Left lung (tissue), 10 donors: ENCODE data around the gene PHF12. TPM values are rescaled to one million over a fixed set of nuclear protein-coding genes. Genes with fewer than 3 reads are reported as not detected.
"Not testable (repeated sequence)": the region's sequence is repeated elsewhere in the genome, so short reads cannot be mapped to it uniquely, and the experiment has no call there.

Experiments used
- ATAC-seq: fragments of 200-7000 bp; cut with Tn5 transposase; one replicate; pipeline ENCODE4 v1.9.1; 2020; ENCODE audit warnings: moderate library complexity
- DNase-seq, 4 donors: peaks; one replicate each; pipeline ENCODE4 v3.0.0-alpha.2; 2013 to 2020
- H3K27ac ChIP-seq, 2 donors: fragments of 200-600 bp; sonication (generic) in 1 of 2; one replicate each; pipeline versions ENCODE4 v1.5.0 to v1.8.0; 2020 to 2021
- H3K27me3 ChIP-seq, 2 donors: fragments of 200-600 bp; sonication (generic) in 1 of 2; one replicate each; pipeline versions ENCODE4 v1.5.0 to v1.8.0; 2020 to 2021
- H3K36me3 ChIP-seq, 2 donors: fragments of 200-600 bp; sonication (generic) in 1 of 2; one replicate each; pipeline versions ENCODE4 v1.5.0 to v1.8.0; 2020 to 2021
- H3K4me1 ChIP-seq, 2 donors: fragments of 200-600 bp; one replicate each; pipeline ENCODE4 v1.8.0; 2021
- H3K4me3 ChIP-seq, 2 donors: fragments of 200-600 bp; sonication (generic) in 1 of 2; one replicate each; pipeline versions ENCODE4 v1.5.0 to v1.8.0; 2020 to 2021; ENCODE audit warnings: mild to moderate bottlenecking in 1 of 2
- H3K9me3 ChIP-seq, 2 donors: fragments of 200-600 bp; sonication (generic) in 1 of 2; one replicate each; pipeline versions ENCODE4 v1.5.0 to v1.8.0; 2020 to 2021
- intact Hi-C, 2 donors: fragments of 100-400 bp; cut with DNase I; formaldehyde crosslinking; loops; one replicate each; pipeline versions ENCODE4 v1.11.2 to v1.14.2; 2022
- polyA plus RNA-seq, 6 donors: library from polyadenylated mRNA; unstranded; fragments of 120-200 nt; gene quantifications; one replicate each; pipeline ENCODE4 v1.2.1, GENCODE V29; 2013; ENCODE audit not compliant: insufficient read length in 6 of 6
- total RNA-seq, 2 donors: library from RNA; stranded (reverse); fragmentation: NEBNext Ultra II Directional; extraction: Animal tissue kit (Norgen Biotek cat#: 25700); gene quantifications; one replicate each; pipeline ENCODE4 v1.2.1, GENCODE V29; 2021
- TF ChIP-seq, protein P1 (sequence below), 2 donors: fragments of 200-600 bp; sonication (generic) in 1 of 2; IDR thresholded peaks; one replicate each; pipeline versions ENCODE4 v1.5.0 to v1.8.0; 2021; ENCODE audit warnings: antibody characterized with exemption in 2 of 2
- donor health status: DM: no; HTN: yes; CAD: no.
- donor health status: DM: no; HTN: no; CAD: no.

The PHF12 gene
- total and polyA plus RNA-seq, 8 donors: 32.1 to 68.7 (median 56.0) TPM

DNA sequence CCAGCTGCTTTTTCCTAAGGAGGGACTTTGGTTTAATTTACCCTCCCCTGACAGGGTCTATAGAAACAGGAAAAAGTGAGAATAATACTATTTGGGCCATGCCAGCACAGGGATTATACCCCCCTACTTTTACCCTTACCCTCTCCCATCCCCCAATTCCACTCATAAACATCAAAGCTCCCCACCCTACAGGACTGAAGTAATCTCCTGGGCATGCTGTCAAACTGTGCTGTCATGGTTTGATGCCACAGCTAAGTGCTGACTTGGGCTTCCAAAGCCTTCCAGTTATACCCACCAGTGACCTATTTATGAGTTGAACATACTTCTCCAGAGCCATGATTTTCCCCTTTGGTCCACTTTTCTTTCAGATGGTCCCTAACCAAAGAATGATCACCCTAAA is 12.8 kb downstream of the PHF12 start:
- intact Hi-C loops: no loop called here
- H3K9me3 ChIP-seq: no peaks in the 10 kb centered on the region
- DNase-seq (no peak), ATAC-seq (peak; percentile 19)
- H3K4me1 ChIP-seq: peaks cover 20 to 78% of the 10 kb centered on the region in 2 donors
- H3K27me3 ChIP-seq: no peaks in the 10 kb centered on the region
- TF ChIP-seq, protein P1, sequence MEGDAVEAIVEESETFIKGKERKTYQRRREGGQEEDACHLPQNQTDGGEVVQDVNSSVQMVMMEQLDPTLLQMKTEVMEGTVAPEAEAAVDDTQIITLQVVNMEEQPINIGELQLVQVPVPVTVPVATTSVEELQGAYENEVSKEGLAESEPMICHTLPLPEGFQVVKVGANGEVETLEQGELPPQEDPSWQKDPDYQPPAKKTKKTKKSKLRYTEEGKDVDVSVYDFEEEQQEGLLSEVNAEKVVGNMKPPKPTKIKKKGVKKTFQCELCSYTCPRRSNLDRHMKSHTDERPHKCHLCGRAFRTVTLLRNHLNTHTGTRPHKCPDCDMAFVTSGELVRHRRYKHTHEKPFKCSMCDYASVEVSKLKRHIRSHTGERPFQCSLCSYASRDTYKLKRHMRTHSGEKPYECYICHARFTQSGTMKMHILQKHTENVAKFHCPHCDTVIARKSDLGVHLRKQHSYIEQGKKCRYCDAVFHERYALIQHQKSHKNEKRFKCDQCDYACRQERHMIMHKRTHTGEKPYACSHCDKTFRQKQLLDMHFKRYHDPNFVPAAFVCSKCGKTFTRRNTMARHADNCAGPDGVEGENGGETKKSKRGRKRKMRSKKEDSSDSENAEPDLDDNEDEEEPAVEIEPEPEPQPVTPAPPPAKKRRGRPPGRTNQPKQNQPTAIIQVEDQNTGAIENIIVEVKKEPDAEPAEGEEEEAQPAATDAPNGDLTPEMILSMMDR (IDR thresholded peaks at IDR 0.05): no peak
- no peak overlapping the region for H3K4me3 ChIP-seq
- peak overlapping the region; percentile 48 to 76 for H3K27ac ChIP-seq
- H3K36me3 ChIP-seq: peaks cover 0 to 5% of the 10 kb centered on the region in 2 donors

DNA sequence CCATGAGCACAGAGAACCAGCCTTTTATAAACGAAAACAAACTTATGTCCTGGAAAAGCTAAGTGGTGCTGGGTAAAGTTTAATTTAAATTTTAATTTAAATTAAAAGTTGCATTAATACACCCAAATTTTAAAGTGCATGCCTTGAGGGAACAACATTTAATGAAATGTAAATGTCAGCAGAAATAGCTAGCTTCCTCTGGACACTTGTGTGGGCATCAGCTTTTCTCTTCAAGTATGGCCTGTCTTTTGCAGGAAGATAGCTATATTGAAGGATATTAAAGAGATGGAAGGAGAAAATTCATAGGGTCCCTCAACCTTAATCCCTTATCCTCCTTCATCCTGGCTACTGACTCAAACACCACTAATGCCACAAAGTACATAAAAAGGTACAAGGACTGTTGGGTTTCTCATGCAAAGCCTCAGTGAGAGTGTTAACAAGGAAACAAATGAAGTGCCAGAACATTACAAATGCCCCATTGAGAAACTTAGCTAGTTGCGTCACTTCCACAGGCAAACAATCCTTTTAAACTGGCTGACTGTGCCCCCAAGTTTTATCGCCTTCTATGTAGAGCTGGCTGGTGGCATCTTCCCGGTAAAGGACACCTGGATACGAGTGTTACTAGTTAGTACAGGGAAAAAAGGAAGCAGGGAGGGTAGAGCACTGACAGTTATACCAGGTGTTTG is 14.1 kb downstream of the PHF12 start:
- DNase-seq (peak in 1 of 4 donors; percentile 75), ATAC-seq (peak; percentile 84)
- peaks cover 20 to 68% of the 10 kb centered on the region in 2 donors for H3K4me1 ChIP-seq
- no peak overlapping the region for H3K4me3 ChIP-seq
- intact Hi-C loops: no loop called here
- peak overlapping the region; percentile 48 to 76 for H3K27ac ChIP-seq
- TF ChIP-seq, protein P1 (IDR thresholded peaks at IDR 0.05): no peak
- no peaks in the 10 kb centered on the region for H3K27me3 ChIP-seq
- H3K9me3 ChIP-seq: no peaks in the 10 kb centered on the region
- no peaks in the 10 kb centered on the region for H3K36me3 ChIP-seq

DNA sequence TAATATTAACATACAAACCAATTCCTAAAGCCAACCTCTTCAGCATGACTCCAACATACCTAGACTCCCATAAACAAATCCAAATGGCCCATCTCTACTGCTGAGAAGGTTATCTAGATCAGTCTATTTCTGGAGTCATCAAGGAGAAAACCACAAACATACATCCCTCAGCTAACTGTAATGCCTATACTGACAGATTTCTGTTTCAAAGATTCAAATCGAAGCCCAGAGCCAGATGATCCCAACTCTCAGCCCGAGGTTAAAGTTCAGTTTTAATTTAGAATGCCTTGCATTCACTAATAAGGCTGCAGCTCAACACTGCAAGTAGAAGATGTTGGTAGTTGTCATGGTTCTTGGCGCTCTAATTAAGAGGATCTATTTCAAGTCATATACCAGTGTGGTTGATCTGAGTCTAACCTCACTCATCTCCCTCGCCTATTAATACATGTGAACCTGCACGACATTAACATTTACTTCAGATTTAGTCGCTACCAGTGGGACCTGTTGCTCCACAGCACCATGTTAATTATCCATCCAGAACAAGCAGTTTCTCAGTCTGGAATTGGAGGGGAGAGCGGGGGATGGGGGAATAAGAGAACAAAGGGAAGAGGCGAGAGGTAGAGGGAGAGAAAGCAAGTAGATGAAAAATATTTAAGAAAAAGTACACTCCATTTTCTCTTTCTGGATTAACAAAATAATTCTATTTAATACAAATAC is 15.4 kb downstream of the PHF12 start:
- Histone ChIP-seq H3K36me3 (no peaks in the 10 kb centered on the region), H3K27ac (peak overlapping the region in 1 of 2 donors; percentile 76), H3K4me3 (no peak overlapping the region), H3K9me3 (no peaks in the 10 kb centered on the region), H3K27me3 (no peaks in the 10 kb centered on the region), H3K4me1 (peaks cover 20 to 60% of the 10 kb centered on the region in 2 donors)
- intact Hi-C loops: no loop called here
- DNase-seq (no peak), ATAC-seq (no peak)
- TF ChIP-seq, protein P1 (IDR thresholded peaks at IDR 0.05): no peak

DNA sequence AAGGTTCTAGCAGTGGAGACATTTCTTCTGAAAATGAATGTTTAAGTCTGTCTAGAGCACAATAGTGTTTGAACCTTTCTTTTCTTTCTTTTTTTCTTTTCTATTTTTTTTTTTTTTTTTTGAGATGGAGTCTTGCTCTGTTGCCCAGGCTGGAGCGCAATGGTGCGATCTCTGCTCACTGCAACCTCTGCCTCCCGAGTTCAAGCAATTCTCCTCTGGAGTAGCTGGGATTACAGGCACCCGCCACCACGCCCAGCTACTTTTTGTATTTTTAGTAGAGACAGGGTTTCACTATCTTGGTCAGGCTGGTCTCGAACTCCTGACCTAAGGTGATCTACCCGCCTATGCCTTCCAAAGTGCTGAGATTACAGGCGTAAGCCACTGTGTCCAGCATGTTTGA is 16.8 kb downstream of the PHF12 start:
- H3K27me3 ChIP-seq, intact Hi-C loops, H3K4me3 ChIP-seq, DNase-seq, H3K27ac ChIP-seq, H3K9me3 ChIP-seq, H3K36me3 ChIP-seq, ATAC-seq: not testable (repeated sequence)
- H3K4me1 ChIP-seq: peaks cover 20 to 55% of the 10 kb centered on the region in 2 donors

DNA sequence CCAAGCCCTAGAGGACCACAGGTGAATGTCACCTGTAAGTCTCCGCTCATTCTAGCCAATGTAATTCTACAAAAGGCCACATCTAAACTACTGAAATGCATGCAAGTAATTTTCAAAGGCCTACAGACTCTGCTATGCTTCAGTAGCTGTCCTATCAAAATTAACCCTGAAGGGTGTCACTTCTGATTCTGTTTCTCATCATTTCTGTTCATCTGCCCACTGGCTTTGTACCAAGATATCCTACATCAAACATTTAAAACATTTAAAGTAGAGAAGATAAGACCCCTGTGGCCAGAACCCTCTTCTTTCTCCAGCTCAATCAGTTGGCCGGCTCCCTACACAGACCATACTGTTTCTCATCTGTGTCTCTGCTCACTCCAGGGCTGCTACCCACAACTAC is 21.5 kb downstream of the PHF12 start:
- Histone ChIP-seq H3K27ac (no peak overlapping the region), H3K4me1 (peaks cover 0 to 42% of the 10 kb centered on the region in 2 donors), H3K36me3 (peaks cover 0 to 6% of the 10 kb centered on the region in 2 donors), H3K27me3 (no peaks in the 10 kb centered on the region), H3K4me3 (no peak overlapping the region), H3K9me3 (no peaks in the 10 kb centered on the region)
- intact Hi-C loops: no loop called here
- ATAC-seq (no peak), DNase-seq (no peak)
- TF ChIP-seq, protein P1 (IDR thresholded peaks at IDR 0.05): no peak
